ENCODE measurements around the gene UBAC1.
"Not testable (repeated sequence)": the region's sequence is repeated elsewhere in the genome, so short reads cannot be mapped to it uniquely, and the experiment has no call there.

UBAC1 gene

DNA sequence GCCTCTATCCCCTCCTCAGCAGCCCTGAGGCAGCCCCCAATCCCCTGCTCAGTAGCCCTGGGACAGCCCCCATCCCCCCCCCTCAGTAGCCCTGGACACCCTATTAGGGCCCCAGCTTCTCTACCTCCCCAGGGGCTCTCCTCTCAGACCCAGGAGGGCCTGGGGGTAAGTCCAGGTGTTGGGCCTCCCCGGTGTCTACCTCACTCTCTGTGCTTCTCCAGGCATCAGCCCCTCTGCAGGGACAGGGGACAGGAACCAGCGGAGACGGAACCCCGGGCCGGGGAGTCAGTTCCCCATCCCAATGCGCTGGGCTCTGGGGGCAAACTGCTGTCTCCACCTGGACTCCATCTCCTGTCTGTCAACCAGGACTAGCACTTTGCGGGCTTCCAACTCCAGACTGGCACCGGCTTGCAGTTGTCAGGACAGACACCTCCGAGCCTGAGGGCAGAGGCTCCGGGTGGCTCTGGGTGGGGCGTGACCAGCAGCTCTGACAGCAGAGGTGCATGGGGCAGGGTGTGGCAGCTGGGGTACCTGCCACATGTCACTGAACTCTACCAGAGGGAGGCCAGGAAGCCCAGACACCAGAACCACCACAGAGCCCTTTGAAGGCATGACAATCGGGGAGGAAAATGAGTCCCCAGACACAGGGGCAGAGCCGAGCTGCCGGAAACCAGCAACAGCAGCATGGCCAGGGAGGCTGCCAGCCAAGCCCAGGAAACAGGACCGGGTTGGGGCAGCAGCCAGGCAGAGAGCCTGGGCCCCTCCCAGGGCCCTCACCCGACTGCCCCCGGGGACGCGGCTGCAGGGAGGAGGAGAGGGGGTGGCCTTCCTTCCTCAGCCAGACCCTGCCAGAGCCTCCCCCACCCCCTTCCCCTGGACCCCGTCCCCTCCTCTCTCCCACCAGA lies 17.7 kb upstream of the UBAC1 start:
- no peak for DNase-seq (ENCODE audit: low spot score)
- no peak for FAIRE-seq

DNA sequence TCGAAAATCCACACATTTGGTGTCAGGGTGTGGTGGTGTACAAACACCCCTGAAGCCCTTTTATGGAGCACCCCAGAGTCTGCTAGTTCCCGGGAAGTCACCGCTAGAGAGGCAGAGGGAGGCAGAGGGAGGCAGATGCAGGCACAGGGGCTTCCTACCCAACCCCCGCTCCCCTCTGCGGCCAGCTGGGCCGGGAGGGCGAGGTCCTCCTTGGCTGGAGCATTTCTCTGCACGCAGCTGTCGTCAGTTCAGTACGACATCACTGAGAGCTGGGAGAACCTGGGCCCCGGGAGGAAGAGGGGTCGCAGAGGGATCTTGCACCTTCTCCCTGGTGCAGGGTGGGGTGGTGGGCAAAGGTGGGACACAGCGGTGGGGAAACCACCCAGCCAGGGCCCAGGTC lies 15.8 kb upstream of the UBAC1 start:
- no peak for DNase-seq (ENCODE audit: low spot score)
- FAIRE-seq, result no peak

DNA sequence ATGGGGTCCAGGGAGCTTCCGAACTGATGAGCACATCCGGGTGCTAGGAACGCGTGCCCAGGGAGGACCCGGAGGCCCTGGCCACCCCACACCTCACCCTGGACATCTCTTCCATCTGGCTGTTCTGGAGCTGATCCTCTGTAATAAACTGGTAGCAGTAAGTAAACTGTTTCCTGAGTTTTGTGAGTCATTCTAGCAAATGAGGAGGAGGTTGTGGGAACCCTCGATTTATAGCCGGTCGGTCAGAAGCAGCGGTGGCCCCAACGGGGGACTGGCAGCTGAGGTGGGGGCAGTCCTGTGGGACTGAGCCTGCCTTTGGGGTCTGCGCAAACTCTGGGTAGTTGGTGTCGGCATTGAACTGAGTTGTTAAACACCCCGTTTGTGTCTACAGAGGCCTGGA lies 15.4 kb upstream of the UBAC1 start:
- no peak for FAIRE-seq
- DNase-seq (ENCODE audit: low spot score), result no peak

DNA sequence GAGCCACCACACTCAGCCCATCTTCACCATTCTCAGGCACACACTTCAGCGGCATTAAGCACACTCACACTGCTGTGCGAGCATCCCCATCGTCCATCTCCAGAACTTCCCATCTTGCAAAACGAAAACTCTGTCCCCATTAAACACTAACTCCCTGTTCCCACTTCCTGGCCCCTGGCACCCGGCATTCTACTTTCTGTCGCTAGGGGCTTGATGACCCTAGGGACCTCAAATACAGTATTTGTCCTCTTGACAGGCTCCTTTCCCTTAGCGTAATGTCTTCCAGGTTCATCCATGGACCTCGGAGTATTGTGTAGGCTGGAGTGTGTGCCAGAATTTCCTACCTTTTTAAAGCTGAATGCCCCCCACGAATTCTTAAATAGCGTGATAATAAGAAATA lies 14.7 kb upstream of the UBAC1 start:
- DNase-seq (ENCODE audit: low spot score) (no peak), FAIRE-seq (no peak)

DNA sequence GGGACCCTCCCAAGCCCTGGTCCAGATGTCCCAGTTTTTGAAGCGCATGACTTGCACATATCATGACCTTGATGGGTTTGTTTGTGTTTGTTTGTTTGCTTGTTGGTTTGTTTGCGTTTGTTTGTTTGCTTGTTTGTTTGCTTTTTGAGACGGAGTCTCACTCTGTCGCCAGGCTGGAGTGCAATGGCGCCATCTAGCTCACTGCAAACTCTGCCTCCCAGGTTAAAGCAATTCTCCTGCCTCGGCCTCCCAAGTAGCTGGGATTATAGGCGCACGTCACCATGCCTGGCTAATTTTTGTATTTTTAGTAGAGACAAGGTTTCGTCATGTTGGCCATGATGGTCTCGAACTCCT lies 13.0 kb upstream of the UBAC1 start:
- no peak for DNase-seq (ENCODE audit: low spot score)
- FAIRE-seq, result no peak

DNA sequence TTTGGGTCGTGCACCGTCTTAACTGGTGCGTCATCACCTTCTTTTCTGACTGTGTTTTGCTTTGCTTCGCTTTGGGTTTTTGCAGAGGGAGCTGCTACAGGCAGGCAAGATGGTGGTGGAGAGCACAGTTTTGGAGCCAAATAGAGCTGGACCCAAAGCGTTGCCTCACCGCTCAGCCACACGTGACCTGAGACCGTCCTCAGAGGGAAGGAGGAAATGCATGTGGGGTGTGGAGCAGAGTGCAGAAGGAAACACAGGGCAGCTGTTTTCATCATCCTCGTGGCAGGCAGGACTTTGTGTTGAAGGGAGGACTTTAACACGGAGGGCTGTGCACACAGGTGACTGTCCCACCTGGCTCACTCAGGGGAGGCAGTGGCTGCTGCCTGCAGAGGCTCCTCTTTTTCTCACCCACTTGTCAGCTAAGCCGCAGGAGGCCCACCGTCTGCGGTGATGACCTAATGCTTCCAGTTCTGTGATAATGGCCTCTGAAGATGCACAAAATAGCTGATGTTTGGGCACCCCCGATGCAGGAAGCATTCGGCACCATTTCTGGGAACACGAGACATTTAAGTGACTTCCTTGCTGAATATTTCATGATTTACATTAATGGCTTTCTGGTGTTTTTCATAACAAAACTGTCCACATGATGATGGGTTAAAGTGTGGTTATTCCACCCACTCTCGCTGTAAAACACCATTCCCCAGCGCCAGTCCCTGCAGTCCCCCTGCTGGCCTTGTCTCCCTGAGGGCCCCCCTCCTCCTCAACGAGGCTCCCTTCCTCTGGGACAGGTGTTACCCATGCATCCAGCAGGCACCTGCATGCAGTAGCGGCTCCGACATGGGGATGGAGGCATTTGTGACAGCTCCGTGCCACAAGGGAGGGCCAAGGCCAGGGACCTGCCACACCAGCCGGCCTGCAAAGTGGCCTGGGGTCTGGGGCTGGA lies 12.4 kb upstream of the UBAC1 start:
- no peak for DNase-seq (ENCODE audit: low spot score)
- no peak for FAIRE-seq

DNA sequence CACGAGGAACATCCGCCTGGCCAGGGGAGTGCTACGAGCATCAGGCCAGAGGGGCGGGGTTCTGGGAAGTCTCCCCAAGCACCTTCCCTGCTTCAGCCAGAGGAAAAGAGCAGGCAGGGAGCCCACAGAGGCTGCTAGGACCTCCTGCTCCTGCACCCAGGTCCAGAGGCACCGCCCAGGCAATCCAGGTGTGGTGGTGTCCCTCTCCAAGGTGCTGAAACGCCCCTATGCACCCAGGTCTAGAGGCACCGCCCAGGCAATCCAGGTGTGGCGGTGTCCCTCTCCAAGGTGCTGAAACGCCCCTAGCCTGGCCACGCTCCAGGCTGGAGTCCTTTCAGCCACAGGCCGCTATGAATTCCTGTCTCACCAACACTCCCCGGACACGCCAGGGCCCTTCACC lies 10.7 kb upstream of the UBAC1 start:
- DNase-seq (ENCODE audit: low spot score) (peak; percentile 79), FAIRE-seq (no peak)

DNA sequence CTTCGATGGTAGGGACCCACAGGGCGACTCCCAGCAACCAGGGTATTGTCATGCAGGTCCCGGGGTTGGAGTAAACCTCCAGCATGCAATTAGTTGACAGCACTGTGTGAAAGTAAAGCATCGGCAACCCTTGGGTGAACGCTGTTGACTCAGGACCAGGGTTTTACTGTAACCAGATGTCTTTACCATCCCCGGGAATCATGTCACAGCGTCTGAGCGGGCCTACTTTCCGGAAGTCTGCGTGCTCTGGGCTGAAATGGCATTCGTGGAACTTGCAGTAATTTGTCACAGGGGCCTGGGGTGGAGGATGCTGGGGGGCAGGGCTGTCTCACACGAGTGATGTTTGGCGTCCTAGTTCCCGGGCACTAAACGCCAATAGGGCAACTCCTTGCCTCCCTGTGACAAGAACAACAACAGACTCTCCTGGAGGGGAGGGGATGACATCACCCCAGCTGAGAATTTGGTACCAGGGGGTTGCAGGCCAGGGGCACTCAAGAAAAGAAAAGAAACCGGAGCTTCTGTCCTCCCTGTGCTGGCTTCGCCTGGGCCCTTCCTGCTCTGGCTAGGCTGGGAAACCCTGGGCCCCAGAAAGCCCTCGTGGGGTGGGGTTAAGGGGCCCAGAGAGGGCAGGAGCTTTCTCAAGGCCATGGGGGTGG lies 10.1 kb upstream of the UBAC1 start:
- no peak for DNase-seq (ENCODE audit: low spot score)
- FAIRE-seq, result no peak

DNA sequence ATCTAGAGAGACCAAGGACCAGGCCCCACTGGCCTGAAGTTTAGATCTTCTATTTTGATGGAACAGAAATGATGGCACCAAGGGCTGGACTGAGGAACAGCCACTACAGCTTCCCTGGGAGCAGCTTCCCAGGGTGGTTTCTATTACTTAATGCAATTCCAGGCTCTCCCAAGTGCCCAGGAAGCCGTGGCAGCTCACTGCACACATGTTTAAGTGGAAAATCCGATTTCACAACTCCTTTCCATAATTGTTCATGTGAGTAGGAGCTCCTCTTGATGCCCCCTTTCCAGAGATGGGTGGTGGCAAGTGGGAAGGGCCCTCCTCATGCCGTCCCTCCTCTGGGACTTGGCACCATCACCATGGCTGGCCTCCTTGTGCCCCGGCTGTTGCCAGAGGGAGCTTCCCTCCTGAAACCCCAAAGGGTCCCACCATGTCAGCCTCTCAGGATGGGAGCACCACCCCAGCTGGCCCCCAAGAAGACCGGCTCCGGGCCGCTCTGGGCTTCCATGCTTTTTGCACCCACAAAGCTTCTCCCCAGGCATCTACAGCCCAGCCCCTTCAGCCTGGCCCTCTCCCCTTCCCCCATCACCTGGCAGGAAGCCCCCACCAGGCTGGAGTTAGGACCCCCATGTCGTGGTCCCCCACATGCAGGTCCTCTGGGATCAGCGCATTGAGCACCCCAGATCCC lies 9.1 kb upstream of the UBAC1 start:
- DNase-seq (ENCODE audit: low spot score) (no peak), FAIRE-seq (no peak)

DNA sequence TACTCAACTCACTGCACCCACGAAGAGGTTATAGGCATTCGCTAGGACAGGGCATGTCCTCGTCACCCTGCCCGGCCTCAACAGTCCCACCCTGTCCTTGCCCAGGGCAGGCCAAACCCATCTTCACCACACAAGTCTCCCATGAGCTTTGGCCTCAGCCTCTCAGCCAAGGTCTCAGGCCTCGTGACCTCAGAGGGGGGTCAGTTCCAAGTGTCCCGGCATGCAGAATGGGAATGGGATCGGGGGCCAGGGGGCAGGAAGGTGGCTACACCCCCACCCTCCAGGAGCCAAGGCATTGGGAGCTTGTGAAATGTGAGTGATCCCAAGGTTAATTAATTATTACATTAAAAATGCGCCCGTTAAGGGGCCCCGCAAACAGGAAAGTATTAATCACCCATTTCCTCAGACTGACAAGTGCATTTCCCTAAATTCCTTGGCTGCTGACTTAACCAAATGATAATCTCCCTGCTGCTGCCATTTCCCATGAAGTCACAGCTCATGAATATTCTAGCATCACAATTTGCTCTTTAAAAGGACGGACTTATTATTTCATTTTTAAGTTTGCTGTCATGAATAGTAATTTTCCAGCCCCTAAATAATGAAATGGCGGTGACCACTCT lies 8.0 kb upstream of the UBAC1 start:
- DNase-seq (ENCODE audit: low spot score) (no peak), FAIRE-seq (no peak)

DNA sequence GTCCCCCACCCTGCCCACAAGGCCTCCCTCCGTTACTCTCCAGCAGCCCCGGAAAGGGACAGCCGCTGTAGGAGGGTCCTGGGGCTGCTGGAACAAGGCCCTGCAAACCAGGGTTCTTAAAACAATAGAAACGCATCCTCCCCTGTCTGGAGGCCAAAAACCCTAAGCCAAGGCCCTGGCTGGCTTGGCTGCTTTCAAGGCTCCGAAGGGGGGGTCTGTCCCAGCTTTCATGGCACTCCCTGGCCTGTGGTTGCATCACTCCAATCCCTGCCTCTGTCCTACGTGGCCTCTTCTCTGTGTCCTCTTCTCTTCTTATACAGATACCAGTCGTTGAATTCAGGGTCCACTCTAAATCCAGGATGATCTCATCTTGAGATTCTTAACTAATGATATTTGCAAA lies 7.4 kb upstream of the UBAC1 start:
- FAIRE-seq (no peak), DNase-seq (ENCODE audit: low spot score) (no peak)

DNA sequence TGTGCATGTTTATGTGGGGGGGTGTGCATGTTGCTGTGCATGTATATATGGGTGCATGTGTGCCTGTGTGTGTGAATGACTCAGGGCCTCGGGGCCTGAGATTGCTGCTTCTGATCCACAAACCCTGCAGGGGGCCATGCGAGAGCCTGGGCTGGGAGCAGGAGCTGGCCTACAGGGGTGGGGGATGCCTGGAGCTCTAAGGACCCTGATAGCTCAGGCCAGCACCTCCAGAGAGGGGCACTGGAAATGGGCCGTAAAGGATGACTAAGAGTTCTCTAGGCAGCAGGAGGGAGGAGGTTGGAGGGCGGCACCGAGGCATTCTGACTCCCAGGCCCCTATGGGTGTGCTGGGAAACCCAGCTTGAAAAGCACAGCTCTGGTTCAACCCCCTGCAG lies 6.9 kb upstream of the UBAC1 start:
- DNase-seq (ENCODE audit: low spot score) (no peak), FAIRE-seq (no peak)

DNA sequence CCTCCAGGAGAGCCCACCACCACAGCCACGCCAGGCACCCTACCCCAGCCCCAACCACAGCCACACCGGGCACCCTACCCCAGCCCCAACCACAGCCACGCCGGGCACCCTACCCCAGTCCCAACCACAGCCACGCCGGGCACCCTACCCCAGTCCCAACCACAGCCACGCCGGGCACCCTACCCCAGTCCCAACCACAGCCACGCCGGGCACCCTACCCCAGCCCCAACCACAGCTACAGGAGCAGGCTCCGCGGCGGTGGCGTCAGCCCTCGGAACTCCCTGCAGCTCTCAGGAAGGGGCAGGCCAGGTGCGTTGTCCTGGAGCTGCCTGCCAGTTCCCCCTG lies 5.7 kb upstream of the UBAC1 start:
- not testable (repeated sequence) for FAIRE-seq

DNA sequence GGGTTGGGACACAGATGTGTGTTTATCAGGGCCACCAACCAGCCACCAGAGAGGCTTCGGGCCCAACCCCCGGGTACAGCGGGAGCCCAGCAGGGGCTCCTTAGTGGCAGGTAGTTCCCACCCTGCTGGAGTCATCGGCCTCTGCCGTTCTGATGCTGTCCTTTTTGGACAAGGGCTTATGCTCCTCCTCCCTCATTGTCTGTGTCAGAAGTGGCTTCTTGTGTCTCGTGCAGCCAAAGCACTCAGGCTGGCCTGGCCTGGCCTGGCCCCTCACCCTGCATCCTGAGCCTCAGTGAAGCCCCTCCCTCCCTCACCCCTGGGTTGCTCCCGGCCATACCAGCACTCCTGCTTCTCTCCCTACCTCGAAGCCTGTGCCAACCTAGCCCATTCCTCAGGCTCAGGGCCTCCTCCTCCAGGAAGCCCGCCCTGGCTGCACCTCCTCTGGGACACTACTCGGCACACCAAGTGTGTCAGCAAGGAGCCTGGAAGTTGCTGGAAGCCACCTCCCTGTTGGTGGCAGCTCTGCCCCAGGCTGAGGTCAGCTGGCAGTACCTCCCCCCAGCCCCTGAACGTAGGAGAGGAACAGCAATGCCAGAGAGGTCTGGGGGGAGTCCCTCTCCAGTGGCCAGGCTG lies 4.1 kb upstream of the UBAC1 start:
- no peak for FAIRE-seq

More for the DNA sequence above, 5.7 kb upstream of the UBAC1 start:
- DNase-seq (ENCODE audit: low spot score), result not testable (repeated sequence)

DNA sequence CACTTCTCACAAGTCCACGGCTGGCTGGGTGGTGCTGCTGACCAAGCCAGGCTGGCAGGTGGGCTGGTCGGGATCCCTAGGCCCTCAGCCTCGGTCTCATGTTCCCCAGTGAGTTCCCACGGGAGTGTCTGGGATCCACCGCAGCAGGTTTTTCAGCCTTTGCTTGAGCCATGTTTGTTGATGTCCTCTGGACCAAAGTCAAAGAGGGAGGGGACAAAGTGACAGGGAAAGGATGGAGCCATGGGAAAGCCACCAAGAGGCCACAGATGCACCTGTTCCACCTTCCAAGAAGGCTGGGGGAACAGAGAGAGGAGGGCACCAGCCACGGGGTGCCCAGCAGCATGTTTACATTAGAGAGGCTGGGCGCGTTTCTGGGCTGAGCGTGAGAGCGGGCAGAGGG lies 2.8 kb upstream of the UBAC1 start:
- no peak for FAIRE-seq
- no peak for DNase-seq (ENCODE audit: low spot score)

More for the DNA sequence above, 4.1 kb upstream of the UBAC1 start:
- no peak for DNase-seq (ENCODE audit: low spot score)

DNA sequence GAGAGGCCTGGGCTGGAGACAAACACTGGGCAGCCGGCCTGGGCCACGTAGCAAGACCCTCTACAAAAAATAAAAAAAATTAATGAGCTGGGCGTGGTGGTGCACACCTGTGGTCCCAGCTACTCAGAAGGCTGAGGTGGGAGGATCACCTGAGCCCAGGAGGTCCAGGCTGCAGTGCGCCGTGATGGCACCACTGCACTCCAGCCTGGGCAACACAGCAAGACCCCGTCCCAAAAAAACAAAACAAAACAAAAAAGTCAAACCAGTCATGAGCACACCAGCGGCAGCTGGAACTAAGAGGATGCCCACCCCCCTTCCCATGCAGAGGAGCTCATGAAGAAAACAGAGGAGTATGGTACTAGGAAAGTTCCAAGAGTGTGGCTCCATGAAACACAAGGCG lies 2.2 kb upstream of the UBAC1 start:
- no peak for DNase-seq (ENCODE audit: low spot score)
- FAIRE-seq, result no peak

DNA sequence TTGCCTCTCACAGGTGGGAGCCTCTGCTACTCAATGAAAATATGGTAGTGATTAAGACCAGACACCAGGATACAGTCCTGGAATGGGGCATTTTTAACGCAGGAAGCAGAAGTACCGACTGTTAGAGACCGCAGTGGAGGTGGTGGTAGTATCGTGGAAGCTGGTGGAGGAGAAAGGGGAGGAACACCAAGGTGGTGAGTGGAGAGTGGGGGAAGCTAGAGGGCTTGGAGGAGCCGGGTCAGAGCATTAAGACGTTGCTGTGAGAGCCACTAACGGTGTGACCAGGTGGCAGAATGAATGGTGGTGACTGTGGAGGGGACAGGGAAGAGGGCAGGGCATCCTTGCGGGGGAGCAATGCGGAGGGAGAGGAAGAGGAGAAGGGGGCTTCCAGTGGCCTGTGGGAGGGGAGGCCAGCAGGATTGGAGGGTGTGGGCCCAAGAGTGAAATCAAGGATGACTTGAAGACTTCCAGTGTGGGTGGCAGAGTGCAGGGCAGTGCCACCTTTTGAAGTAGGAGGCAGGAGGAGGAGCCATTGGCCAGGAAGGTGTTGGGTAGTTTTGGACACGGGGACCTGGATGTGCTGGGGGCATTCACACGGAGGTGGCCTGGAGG lies 1.6 kb upstream of the UBAC1 start:
- FAIRE-seq (no peak), DNase-seq (ENCODE audit: low spot score) (no peak)

DNA sequence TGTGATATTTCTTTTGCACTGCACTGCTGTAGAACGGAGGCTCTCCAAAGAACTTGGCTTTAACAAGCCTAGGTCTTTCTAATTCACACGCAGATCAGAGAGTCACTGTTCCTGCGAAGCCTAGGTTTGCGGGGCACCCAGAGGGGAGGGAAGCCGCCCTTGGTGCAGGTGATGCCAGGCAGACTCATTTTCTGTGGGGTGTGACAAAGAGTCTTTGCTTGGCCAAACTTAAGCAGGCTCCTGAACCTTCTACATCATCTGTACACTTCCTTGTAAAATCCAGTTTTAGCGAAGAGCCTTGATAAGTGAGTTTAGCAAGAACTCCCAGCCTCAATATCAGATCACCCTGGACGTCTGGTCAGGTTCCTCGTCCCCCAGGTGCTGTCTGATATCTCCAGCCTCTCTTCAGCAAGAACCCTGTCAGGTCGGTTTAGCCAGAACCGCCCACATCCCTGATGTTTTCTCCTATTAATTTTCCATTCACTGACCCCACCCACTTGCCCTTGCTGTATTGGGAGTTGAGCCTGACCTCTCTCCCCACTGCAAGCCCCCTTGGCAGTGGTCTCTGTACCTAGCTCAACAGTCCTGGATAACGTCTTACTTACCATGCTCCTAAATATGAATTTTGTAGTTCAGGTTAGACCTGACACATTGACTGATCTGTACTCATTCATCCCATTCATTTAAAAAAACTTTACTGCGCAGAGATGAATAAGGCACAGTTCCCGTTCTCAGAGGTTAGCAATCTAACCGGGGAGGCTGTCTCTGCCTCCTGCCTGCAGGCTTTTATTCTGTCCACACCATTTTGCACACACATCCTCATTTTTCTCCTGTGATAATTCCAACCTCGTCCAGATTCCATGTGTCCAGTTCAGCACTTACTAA lies 880 bp upstream of the UBAC1 start:
- no peak for DNase-seq (ENCODE audit: low spot score)
- FAIRE-seq, result no peak

Data from urothelium cell line (cell line).